Thymus (tissue), 11 donors: ENCODE data around the gene LAMA2. TPM values are rescaled to one million over a fixed set of nuclear protein-coding genes. Genes with fewer than 3 reads are reported as not detected.

Experiments
- DNase-seq, 9 donors: peaks; one replicate each; pipeline ENCODE4 v3.0.0-alpha.2; 2013; ENCODE audit warnings: low spot score in 9 of 9, low read depth in 6 of 9, missing footprints in 1 of 9
- H3K27ac ChIP-seq, 2 donors: one replicate each; pipeline ENCODE4 v1.5.1; 2013; ENCODE audit warnings: control low read depth in 1 of 2, low read depth in 1 of 2, low read length in 1 of 2, mild to moderate bottlenecking in 1 of 2, moderate library complexity in 1 of 2
- H3K27me3 ChIP-seq, 2 donors: one replicate each; pipeline ENCODE4 v1.5.1; 2013; ENCODE audit warnings: low read length in 1 of 2; ENCODE audit not compliant: control insufficient read depth in 2 of 2, insufficient read depth in 1 of 2
- H3K36me3 ChIP-seq, 2 donors: one replicate each; pipeline ENCODE4 v1.5.1; 2013; ENCODE audit warnings: low read length in 1 of 2, mild to moderate bottlenecking in 1 of 2, moderate library complexity in 1 of 2; ENCODE audit not compliant: control insufficient read depth in 2 of 2, insufficient read depth in 2 of 2
- H3K4me1 ChIP-seq, 2 donors: one replicate each; pipeline ENCODE4 v1.5.1; 2013; ENCODE audit warnings: low read length in 2 of 2; ENCODE audit not compliant: control insufficient read depth in 2 of 2, insufficient read depth in 2 of 2
- H3K4me3 ChIP-seq, 2 donors: one replicate each; pipeline ENCODE4 v1.5.1; 2013; ENCODE audit warnings: low read length in 2 of 2, control low read depth in 1 of 2, mild to moderate bottlenecking in 1 of 2
- H3K9me3 ChIP-seq, 2 donors: one replicate each; pipeline ENCODE4 v1.5.1; 2013; ENCODE audit warnings: low read length in 1 of 2, mild to moderate bottlenecking in 1 of 2; ENCODE audit not compliant: control insufficient read depth in 2 of 2, insufficient read depth in 1 of 2
- WGBS: extraction: QIAGEN DNeasy Blood & Tissue Kit; methylation state at CpG from one replicate; pipeline ENCODE4 v1.1.7; 2013; 5-methylcytosine and 5-hydroxymethylcytosine counted together
- polyA plus RNA-seq: library from polyadenylated mRNA; stranded (reverse); fragments of 200-250 nt; gene quantifications from one replicate; pipeline ENCODE4 v1.2.3, GENCODE V29; 2013
- total RNA-seq: library from RNA; stranded (reverse); fragments of 120-200 nt; gene quantifications from one replicate; pipeline ENCODE4 v1.2.4, GENCODE V29; 2013
- donor health status: healthy.

Gene LAMA2
- total and polyA plus RNA-seq, 2 donors, result 2.4 to 4.0 TPM

- H3K9me3 ChIP-seq, result no peaks in the 10 kb centered on the region
- H3K27ac ChIP-seq, result no peak overlapping the region
- no peak overlapping the region for H3K4me3 ChIP-seq
- H3K27me3 ChIP-seq, result no peaks in the 10 kb centered on the region
- no peaks in the 10 kb centered on the region for H3K4me1 ChIP-seq
- no peaks in the 10 kb centered on the region for H3K36me3 ChIP-seq
- DNase-seq, result no peak
These were observed 398.3 kb downstream of the LAMA2 start for GRCh38 chr6:129281168-129281796.

- Histone ChIP-seq H3K4me1 (no peaks in the 10 kb centered on the region), H3K27ac (no peak overlapping the region), H3K27me3 (no peaks in the 10 kb centered on the region), H3K9me3 (no peaks in the 10 kb centered on the region), H3K4me3 (no peak overlapping the region), H3K36me3 (no peaks in the 10 kb centered on the region)
- no peak for DNase-seq
These were observed 399.1 kb downstream of the LAMA2 start for GRCh38 chr6:129282019-129282418.

GRCh38 chr6:129284225-129284624, 401.3 kb downstream of the LAMA2 start:
- H3K4me1 ChIP-seq, result no peaks in the 10 kb centered on the region
- DNase-seq, result no peak
- H3K36me3 ChIP-seq, result no peaks in the 10 kb centered on the region
- 87% methylated on average over 3 of the region's 3 CpGs for WGBS
- no peak overlapping the region for H3K4me3 ChIP-seq
- H3K9me3 ChIP-seq, result no peaks in the 10 kb centered on the region
- H3K27me3 ChIP-seq, result no peaks in the 10 kb centered on the region
- no peak overlapping the region for H3K27ac ChIP-seq

- Histone ChIP-seq H3K4me1 (no peaks in the 10 kb centered on the region), H3K36me3 (no peaks in the 10 kb centered on the region), H3K4me3 (no peak overlapping the region), H3K9me3 (no peaks in the 10 kb centered on the region), H3K27ac (no peak overlapping the region), H3K27me3 (no peaks in the 10 kb centered on the region)
- DNase-seq, result no peak
- 90% methylated on average over 7 of the region's 7 CpGs for WGBS
These were observed 404.6 kb downstream of the LAMA2 start for GRCh38 chr6:129287231-129288177.

- H3K4me3 ChIP-seq, result no peak overlapping the region
- WGBS, result 98% methylated on average over 1 of the region's 1 CpG
- no peak overlapping the region for H3K27ac ChIP-seq
- no peaks in the 10 kb centered on the region for H3K4me1 ChIP-seq
- H3K36me3 ChIP-seq, result no peaks in the 10 kb centered on the region
- no peaks in the 10 kb centered on the region for H3K9me3 ChIP-seq
- no peak for DNase-seq
- H3K27me3 ChIP-seq, result no peaks in the 10 kb centered on the region
These were observed 406.5 kb downstream of the LAMA2 start for GRCh38 chr6:129289442-129289841.

- no peaks in the 10 kb centered on the region for H3K36me3 ChIP-seq
- no peaks in the 10 kb centered on the region for H3K4me1 ChIP-seq
- H3K27me3 ChIP-seq, result no peaks in the 10 kb centered on the region
- DNase-seq, result no peak
- 95% methylated on average over 15 of the region's 15 CpGs for WGBS
- H3K4me3 ChIP-seq, result no peak overlapping the region
- no peak overlapping the region for H3K27ac ChIP-seq
- no peaks in the 10 kb centered on the region for H3K9me3 ChIP-seq
These were observed 409.9 kb downstream of the LAMA2 start for GRCh38 chr6:129292836-129293235.

- Histone ChIP-seq H3K27me3 (no peaks in the 10 kb centered on the region), H3K4me3 (no peak overlapping the region), H3K9me3 (no peaks in the 10 kb centered on the region), H3K4me1 (no peaks in the 10 kb centered on the region), H3K36me3 (no peaks in the 10 kb centered on the region), H3K27ac (no peak overlapping the region)
- no peak for DNase-seq
- WGBS, result 91% methylated on average over 5 of the region's 5 CpGs
These were observed 414.7 kb downstream of the LAMA2 start for GRCh38 chr6:129297592-129297991.

- 81% methylated on average over 2 of the region's 2 CpGs for WGBS
- H3K4me3 ChIP-seq, result no peak overlapping the region
- no peaks in the 10 kb centered on the region for H3K27me3 ChIP-seq
- H3K27ac ChIP-seq, result no peak overlapping the region
- no peak for DNase-seq
- H3K9me3 ChIP-seq, result no peaks in the 10 kb centered on the region
- H3K36me3 ChIP-seq, result no peaks in the 10 kb centered on the region
- H3K4me1 ChIP-seq, result no peaks in the 10 kb centered on the region
These were observed 419.7 kb downstream of the LAMA2 start for GRCh38 chr6:129302671-129303070.

- WGBS, result 95% methylated on average over 1 of the region's 1 CpG
- no peaks in the 10 kb centered on the region for H3K36me3 ChIP-seq
- no peak overlapping the region for H3K4me3 ChIP-seq
- H3K4me1 ChIP-seq, result no peaks in the 10 kb centered on the region
- H3K27me3 ChIP-seq, result no peaks in the 10 kb centered on the region
- no peak overlapping the region for H3K27ac ChIP-seq
- H3K9me3 ChIP-seq, result no peaks in the 10 kb centered on the region
- DNase-seq, result no peak
These were observed 423.9 kb downstream of the LAMA2 start for GRCh38 chr6:129306826-129307225.
